Mammary epithelial cell (primary cell): ENCODE results near the gene NCAM2.

Experiments used
- EZH2 ChIP-seq: IDR thresholded peaks from 2 replicates; pipeline ENCODE4 v1.6.1; 2012; ENCODE audit warnings: low read length, inconsistent platforms, borderline replicate concordance
- TF ChIP-seq, protein P1 (sequence below), 2 donors: IDR thresholded peaks in 1 of 2; conservative IDR thresholded peaks in 1 of 2; 2 replicates each; pipeline ENCODE4 v1.5.1; 2011 to 2012; ENCODE audit warnings: inconsistent platforms in 2 of 2, low read length in 2 of 2, mild to moderate bottlenecking in 2 of 2, control low read depth in 1 of 2, low read depth in 1 of 2; ENCODE audit not compliant: insufficient read depth in 1 of 2; ENCODE audit errors: extremely low read depth in 1 of 2

DNA sequence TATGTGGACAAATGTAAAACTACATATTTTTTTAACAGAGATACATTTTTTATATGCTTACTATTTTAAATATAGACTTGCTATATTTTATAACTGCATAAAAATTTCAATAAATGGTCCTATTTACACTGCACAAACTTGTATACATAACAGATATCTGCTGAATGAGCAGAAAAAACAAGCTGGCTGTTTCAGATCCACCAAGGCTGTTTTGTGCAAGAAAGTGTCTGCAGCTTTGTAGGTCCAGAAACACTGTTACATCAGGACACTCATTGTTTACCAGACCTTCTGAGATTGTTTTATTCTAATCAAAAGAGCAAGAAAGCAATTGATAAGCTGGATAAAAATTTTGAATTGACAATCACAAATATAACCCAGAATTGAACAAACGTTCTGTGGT is 99.3 kb downstream of the NCAM2 start:
- TF ChIP-seq, protein P1, sequence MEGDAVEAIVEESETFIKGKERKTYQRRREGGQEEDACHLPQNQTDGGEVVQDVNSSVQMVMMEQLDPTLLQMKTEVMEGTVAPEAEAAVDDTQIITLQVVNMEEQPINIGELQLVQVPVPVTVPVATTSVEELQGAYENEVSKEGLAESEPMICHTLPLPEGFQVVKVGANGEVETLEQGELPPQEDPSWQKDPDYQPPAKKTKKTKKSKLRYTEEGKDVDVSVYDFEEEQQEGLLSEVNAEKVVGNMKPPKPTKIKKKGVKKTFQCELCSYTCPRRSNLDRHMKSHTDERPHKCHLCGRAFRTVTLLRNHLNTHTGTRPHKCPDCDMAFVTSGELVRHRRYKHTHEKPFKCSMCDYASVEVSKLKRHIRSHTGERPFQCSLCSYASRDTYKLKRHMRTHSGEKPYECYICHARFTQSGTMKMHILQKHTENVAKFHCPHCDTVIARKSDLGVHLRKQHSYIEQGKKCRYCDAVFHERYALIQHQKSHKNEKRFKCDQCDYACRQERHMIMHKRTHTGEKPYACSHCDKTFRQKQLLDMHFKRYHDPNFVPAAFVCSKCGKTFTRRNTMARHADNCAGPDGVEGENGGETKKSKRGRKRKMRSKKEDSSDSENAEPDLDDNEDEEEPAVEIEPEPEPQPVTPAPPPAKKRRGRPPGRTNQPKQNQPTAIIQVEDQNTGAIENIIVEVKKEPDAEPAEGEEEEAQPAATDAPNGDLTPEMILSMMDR (conservative IDR thresholded peaks at IDR 0.05 in 1 of 2, IDR thresholded peaks at IDR 0.05 in 1 of 2; ENCODE audit: extremely low read depth in 1 of 2, insufficient read depth in 1 of 2, low read depth in 1 of 2, low read length in 2 of 2), result no peak
- no peak for TF ChIP-seq EZH2
